Measurements from ENCODE around the gene ORC5.

GRCh38 chr7:104150470-104150869 is 57.3 kb downstream of the ORC5 start:
- TF ChIP-seq, protein P1, sequence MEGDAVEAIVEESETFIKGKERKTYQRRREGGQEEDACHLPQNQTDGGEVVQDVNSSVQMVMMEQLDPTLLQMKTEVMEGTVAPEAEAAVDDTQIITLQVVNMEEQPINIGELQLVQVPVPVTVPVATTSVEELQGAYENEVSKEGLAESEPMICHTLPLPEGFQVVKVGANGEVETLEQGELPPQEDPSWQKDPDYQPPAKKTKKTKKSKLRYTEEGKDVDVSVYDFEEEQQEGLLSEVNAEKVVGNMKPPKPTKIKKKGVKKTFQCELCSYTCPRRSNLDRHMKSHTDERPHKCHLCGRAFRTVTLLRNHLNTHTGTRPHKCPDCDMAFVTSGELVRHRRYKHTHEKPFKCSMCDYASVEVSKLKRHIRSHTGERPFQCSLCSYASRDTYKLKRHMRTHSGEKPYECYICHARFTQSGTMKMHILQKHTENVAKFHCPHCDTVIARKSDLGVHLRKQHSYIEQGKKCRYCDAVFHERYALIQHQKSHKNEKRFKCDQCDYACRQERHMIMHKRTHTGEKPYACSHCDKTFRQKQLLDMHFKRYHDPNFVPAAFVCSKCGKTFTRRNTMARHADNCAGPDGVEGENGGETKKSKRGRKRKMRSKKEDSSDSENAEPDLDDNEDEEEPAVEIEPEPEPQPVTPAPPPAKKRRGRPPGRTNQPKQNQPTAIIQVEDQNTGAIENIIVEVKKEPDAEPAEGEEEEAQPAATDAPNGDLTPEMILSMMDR (IDR thresholded peaks at IDR 0.05): no peak
- TF ChIP-seq POLR2A (IDR thresholded peaks at IDR 0.05; ENCODE audit: low read depth) (no peak), EP300 (IDR thresholded peaks at IDR 0.05) (no peak)

All from esophagus muscularis mucosa (tissue), 4 donors.